HepG2 (cell line): ENCODE data around the gene CSRNP3. TPM values are rescaled to one million over a fixed set of nuclear protein-coding genes. Genes with fewer than 3 reads are reported as not detected.

ENCODE experiments used
- ATAC-seq: fragments of 200-7000 bp; cut with Tn5 transposase; 3 replicates; pipeline ENCODE4 v1.9.1; 2020; ENCODE audit warnings: mild to moderate bottlenecking, moderate library complexity
- BruUV-seq: library from RNA; stranded (reverse); fragments of 400-500 nt; replicated peaks from 2 replicates; lab custom pipeline; 2021; lab: Mats Ljungman, UMichigan
- CTCF ChIA-PET: fragments of 300-600 bp; formaldehyde crosslinking; extraction: SDS; loops from one replicate; lab custom pipeline; 2021; ENCODE audit warnings: low total read pairs, inconsistent platforms, low intra/inter-chr PET ratio; lab: Yijun Ruan, JAX
- POLR2A ChIA-PET: fragments of 350-600 bp; sonication (Branson Sonifier 250); formaldehyde crosslinking; loops from one replicate; lab custom pipeline; 2020; ENCODE audit warnings: antibody characterized with exemption, inconsistent platforms; lab: Yijun Ruan, JAX
- DNase-seq: peaks from one replicate; pipeline ENCODE4 v3.0.0-alpha.2; 2015; ENCODE audit warnings: low spot score
- FAIRE-seq: peaks from 3 replicates; lab custom pipeline; 2011; peaks lifted over from hg19 to GRCh38; lab: Jason Lieb, UNC
- H2AFZ ChIP-seq: one replicate; pipeline ENCODE4 v1.6.1; 2011; ENCODE audit warnings: low read length, inconsistent platforms
- H3K27ac ChIP-seq: fragments of 300-600 bp; 3 replicates; pipeline ENCODE4 v1.8.0; 2011; ENCODE audit warnings: mixed run types, mild to moderate bottlenecking, mixed read lengths, low read length, inconsistent platforms; ENCODE audit not compliant: insufficient read depth; ENCODE audit errors: extremely low read length
- H3K27me3 ChIP-seq, 2 experiments: fragments of 200-600 bp in 1 of 2; 2 replicates in 1 of 2; 3 replicates in 1 of 2; pipeline versions ENCODE4 v1.6.0 to v1.8.0; 2011; ENCODE audit warnings: low read length in 2 of 2, mild to moderate bottlenecking in 2 of 2, moderate library complexity in 2 of 2, inconsistent platforms in 1 of 2; ENCODE audit not compliant: insufficient read depth in 2 of 2, control insufficient read depth in 1 of 2
- H3K36me3 ChIP-seq, 2 experiments: fragments of 200-600 bp in 1 of 2; replicated peaks in 1 of 2; 2 replicates in 1 of 2; 3 replicates in 1 of 2; pipeline versions ENCODE4 v1.5.1 to v1.8.0; 2011; ENCODE audit warnings: low read length in 2 of 2, inconsistent platforms in 1 of 2; ENCODE audit not compliant: insufficient read depth in 2 of 2, control insufficient read depth in 1 of 2
- H3K4me1 ChIP-seq: 2 replicates; pipeline ENCODE4 v1.5.1; 2012; ENCODE audit warnings: low read length, inconsistent platforms; ENCODE audit not compliant: insufficient read depth
- H3K4me2 ChIP-seq: 2 replicates; pipeline ENCODE4 v1.6.0; 2011; ENCODE audit warnings: low read depth, low read length, inconsistent platforms
- H3K4me3 ChIP-seq, 3 experiments: fragments of 200-600 bp in 1 of 3; sonication (generic), shearing (Covaris generic) in 1 of 3; replicated peaks in 1 of 3; 2 replicates each; pipeline ENCODE4 v1.5.1; 2011 to 2016; ENCODE audit warnings: low read length in 3 of 3, inconsistent platforms in 2 of 3, low read depth in 2 of 3, mild to moderate bottlenecking in 2 of 3, control low read depth in 1 of 3, mixed read lengths in 1 of 3; ENCODE audit not compliant: insufficient read depth in 1 of 3
- H3K79me2 ChIP-seq: one replicate; pipeline ENCODE4 v1.6.1; 2011; ENCODE audit warnings: low read length, inconsistent platforms; ENCODE audit not compliant: insufficient read depth
- H3K9ac ChIP-seq: 2 replicates; pipeline ENCODE4 v1.6.0; 2011; ENCODE audit warnings: mild to moderate bottlenecking, low read depth, low read length, inconsistent platforms; ENCODE audit not compliant: insufficient read depth
- H3K9me3 ChIP-seq: 2 replicates; pipeline ENCODE4 v1.5.1; 2012; ENCODE audit warnings: mild to moderate bottlenecking, low read length
- H4K20me1 ChIP-seq: 2 replicates; pipeline ENCODE4 v1.6.0; 2011; ENCODE audit warnings: inconsistent platforms, mild to moderate bottlenecking, low read length, moderate library complexity; ENCODE audit not compliant: insufficient read depth
- CBFB ChIP-seq: sonication (generic); formaldehyde crosslinking; IDR thresholded peaks from 2 replicates; pipeline ENCODE4 v1.4.0; 2020; ENCODE audit warnings: missing genetic modification reagents
- FOXK2 ChIP-seq: fragments of 450-650 bp; IDR thresholded peaks from 2 replicates; pipeline ENCODE4 v1.6.1; 2016
- NFRKB ChIP-seq: fragments of 450-650 bp; IDR thresholded peaks from 2 replicates; pipeline ENCODE4 v1.6.1; 2017
- NFYC ChIP-seq: IDR thresholded peaks from 2 replicates; pipeline ENCODE4 v1.6.1; 2016; ENCODE audit warnings: missing genetic modification reagents, missing compliant biosample characterization
- NR2F1 ChIP-seq, 2 experiments: fragments of 450-650 bp in 1 of 2; formaldehyde crosslinking in 1 of 2; IDR thresholded peaks; 2 replicates each; pipeline versions ENCODE4 v1.5.0 to v1.6.1; 2016 to 2020; ENCODE audit warnings: mild to moderate bottlenecking in 1 of 2, missing compliant biosample characterization in 1 of 2, missing genetic modification reagents in 1 of 2, moderate library complexity in 1 of 2
- TEAD3 ChIP-seq: optimal IDR thresholded peaks from 2 replicates; pipeline ENCODE3; 2016; ENCODE audit warnings: borderline replicate concordance
- THYN1 ChIP-seq: sonication (generic); formaldehyde crosslinking; IDR thresholded peaks from 2 replicates; pipeline ENCODE4 v1.8.1; 2023; ENCODE audit warnings: low read depth, mild to moderate bottlenecking, moderate library complexity, missing genetic modification reagents, borderline replicate concordance
- ZBTB7B ChIP-seq: sonication (generic); formaldehyde crosslinking; IDR thresholded peaks from 2 replicates; pipeline ENCODE4 v1.4.0; 2020; ENCODE audit warnings: missing genetic modification reagents
- ZC3H13 ChIP-seq: sonication (generic); formaldehyde crosslinking; IDR thresholded peaks from 2 replicates; pipeline ENCODE4 v1.8.1; 2023; ENCODE audit warnings: mild to moderate bottlenecking, missing genetic modification reagents, moderate library complexity
- ZEB1 ChIP-seq: IDR thresholded peaks from 2 replicates; pipeline ENCODE4 v1.6.1; 2012; ENCODE audit warnings: mild to moderate bottlenecking, low read depth, inconsistent platforms; ENCODE audit not compliant: insufficient replicate concordance
- ZNF790 ChIP-seq: sonication (generic); formaldehyde crosslinking; IDR thresholded peaks from 2 replicates; pipeline ENCODE4 v1.8.0; 2022; ENCODE audit warnings: missing genetic modification reagents, mild to moderate bottlenecking, borderline replicate concordance
- whole genome bisulfite sequencing: methylation state at CpG from one replicate; pipeline ENCODE4 v1.1.6; 2017; ENCODE audit warnings: low lambda C conversion rate; 5-methylcytosine and 5-hydroxymethylcytosine counted together
- in situ Hi-C: cut with HindIII; loops from 2 replicates; pipeline ENCODE4 v1.10.0; 2017; ENCODE audit warnings: low pct_unique_long_range_greater_than_20kb; ENCODE audit not compliant: extremely low pct_ligation_motif_present
- intact Hi-C: fragments of 100-400 bp; cut with micrococcal nuclease; formaldehyde crosslinking; loops from one replicate; pipeline ENCODE4 v1.10.0; 2022; ENCODE audit not compliant: unreplicated experiment
- polyA plus RNA-seq, 8 experiments: library from polyadenylated mRNA; depleted of rRNA in 3 of 8; stranded (reverse) in 7 of 8; unstranded in 1 of 8; fragments of >200 nt; fragmentation: Illumina TruSeq in 4 of 8; extraction: Trizol in 4 of 8; gene quantifications; 2 replicates each; pipeline versions ENCODE4 v1.2.1 to v1.2.3, GENCODE V29; 2011 to 2016; ENCODE audit warnings: low read depth in 4 of 8, missing spikeins in 1 of 8, mixed read lengths in 1 of 8; ENCODE audit not compliant: insufficient read depth in 1 of 8
- total RNA-seq, 5 experiments: library from RNA; depleted of rRNA; stranded (reverse); fragments of >200 nt; fragmentation: Illumina TruSeq; extraction: Trizol; gene quantifications; 2 replicates each; pipeline ENCODE4 v1.2.3, GENCODE V29; 2016; ENCODE audit warnings: low read depth in 1 of 5
- TF ChIP-seq, protein P1 (sequence below): sonication (generic); formaldehyde crosslinking; IDR thresholded peaks from 2 replicates; pipeline ENCODE4 v1.5.0; 2020; ENCODE audit warnings: mild to moderate bottlenecking, low read depth, missing genetic modification reagents, borderline replicate concordance
- TF ChIP-seq, protein P2 (sequence below): sonication (generic); formaldehyde crosslinking; IDR thresholded peaks from 2 replicates; pipeline ENCODE4 v1.4.0; 2020; ENCODE audit warnings: mild to moderate bottlenecking, missing genetic modification reagents

Gene CSRNP3
- total and polyA plus RNA-seq, 2 of the 13 experiments (the other 11 are each of a cell fraction or from before 2014, with no cell fraction given) = not detected

DNA sequence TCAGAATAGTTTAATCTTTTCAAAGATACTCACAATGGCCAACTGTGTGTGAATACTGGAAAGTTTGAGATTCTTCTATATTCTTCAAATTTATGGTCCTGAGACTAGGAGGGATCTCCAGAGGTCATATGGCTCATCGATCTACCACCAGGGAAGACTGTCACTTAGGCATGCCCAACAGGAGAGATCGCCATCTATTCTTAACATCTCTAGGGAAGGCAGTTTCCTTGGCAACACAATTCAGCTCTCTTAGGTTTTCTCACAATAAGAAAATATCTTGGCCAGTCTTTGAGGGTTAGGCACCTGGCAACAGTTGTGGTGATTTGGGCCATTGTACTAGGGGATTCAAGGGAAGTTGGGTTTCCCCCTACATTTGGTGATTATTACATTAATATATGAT, 217.3 kb downstream of the CSRNP3 start (continued):
- TF ChIP-seq NR2F1 (CRISPR knock-in tag; IDR thresholded peaks at IDR 0.05) = no peak
- TF ChIP-seq, protein P1, sequence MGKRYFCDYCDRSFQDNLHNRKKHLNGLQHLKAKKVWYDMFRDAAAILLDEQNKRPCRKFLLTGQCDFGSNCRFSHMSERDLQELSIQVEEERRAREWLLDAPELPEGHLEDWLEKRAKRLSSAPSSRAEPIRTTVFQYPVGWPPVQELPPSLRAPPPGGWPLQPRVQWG = no peak

DNA sequence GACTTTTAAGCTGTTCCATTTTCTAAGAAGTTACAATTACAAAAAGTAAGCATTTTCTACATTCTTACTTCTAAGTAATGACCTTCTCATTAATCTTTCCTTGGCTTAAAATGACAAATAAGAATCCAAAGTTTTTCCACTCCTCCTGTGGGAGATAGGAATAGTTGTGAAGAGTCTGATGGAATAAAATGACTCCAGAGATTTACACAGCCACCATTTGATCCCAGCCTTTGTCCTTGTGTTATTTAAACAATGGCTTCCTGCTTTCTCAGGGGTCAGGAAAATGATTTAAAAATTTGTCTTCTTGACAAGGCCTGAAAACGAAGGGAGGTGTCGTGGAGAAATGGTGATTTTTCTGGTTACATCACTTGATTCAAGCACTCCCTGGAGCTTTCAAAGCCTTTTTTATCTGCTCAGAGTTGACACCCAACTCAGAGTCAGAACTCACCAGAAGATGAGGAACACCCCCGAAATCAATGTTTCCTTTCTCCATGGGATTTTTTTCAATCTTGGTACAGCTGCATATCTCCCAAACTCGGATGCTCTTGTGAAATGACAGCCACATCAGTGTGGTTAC, 218.0 kb downstream of the CSRNP3 start:
- no peak for ATAC-seq
- CTCF ChIA-PET = no interaction called here
- BruUV-seq = no TSS peak

More for the DNA sequence above, 218.0 kb downstream of the CSRNP3 start:
- POLR2A ChIA-PET = no interaction called here
- intact Hi-C loops = no loop called here
- H3K4me3 ChIP-seq = no peak overlapping the region
- H3K27ac ChIP-seq = no peak overlapping the region
- H3K27me3 ChIP-seq = no peaks in the 10 kb centered on the region
- no peaks in the 10 kb centered on the region for H3K36me3 ChIP-seq
- no peaks in the 10 kb centered on the region for H3K4me1 ChIP-seq
- H3K9ac ChIP-seq = no peak overlapping the region
- H3K79me2 ChIP-seq = no peaks in the 10 kb centered on the region
- H3K4me2 ChIP-seq = no peak overlapping the region
- in situ Hi-C loops = no loop called here
- H3K9me3 ChIP-seq = no peaks in the 10 kb centered on the region
- DNase-seq = no peak
- WGBS = 7% methylated on average over 4 of the region's 4 CpGs
- no peak overlapping the region for H2AFZ ChIP-seq
- H4K20me1 ChIP-seq = no peaks in the 10 kb centered on the region
- FAIRE-seq = no peak
- TF ChIP-seq THYN1 (CRISPR knock-in tag) (no peak), TEAD3 (CRISPR knock-in tag) (no peak), ZNF790 (CRISPR knock-in tag) (no peak), ZBTB7B (CRISPR knock-in tag) (no peak), NFRKB (no peak), CBFB (CRISPR knock-in tag) (no peak), ZEB1 (no peak), NFYC (CRISPR knock-in tag) (no peak), ZC3H13 (CRISPR knock-in tag) (no peak), FOXK2 (no peak)
- TF ChIP-seq, protein P2, sequence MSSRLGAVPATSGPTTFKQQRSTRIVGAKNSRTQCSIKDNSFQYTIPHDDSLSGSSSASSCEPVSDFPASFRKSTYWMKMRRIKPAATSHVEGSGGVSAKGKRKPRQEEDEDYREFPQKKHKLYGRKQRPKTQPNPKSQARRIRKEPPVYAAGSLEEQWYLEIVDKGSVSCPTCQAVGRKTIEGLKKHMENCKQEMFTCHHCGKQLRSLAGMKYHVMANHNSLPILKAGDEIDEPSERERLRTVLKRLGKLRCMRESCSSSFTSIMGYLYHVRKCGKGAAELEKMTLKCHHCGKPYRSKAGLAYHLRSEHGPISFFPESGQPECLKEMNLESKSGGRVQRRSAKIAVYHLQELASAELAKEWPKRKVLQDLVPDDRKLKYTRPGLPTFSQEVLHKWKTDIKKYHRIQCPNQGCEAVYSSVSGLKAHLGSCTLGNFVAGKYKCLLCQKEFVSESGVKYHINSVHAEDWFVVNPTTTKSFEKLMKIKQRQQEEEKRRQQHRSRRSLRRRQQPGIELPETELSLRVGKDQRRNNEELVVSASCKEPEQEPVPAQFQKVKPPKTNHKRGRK = no peak
- TF ChIP-seq, all 625 proteins: peak for 0
